GM19455 (cell line): Measurements from ENCODE around the gene NDUFAF7.
"Not testable (repeated sequence)": the region's sequence is repeated elsewhere in the genome, so short reads cannot be mapped to it uniquely, and the experiment has no call there.

ENCODE experiments used
- ATAC-seq: cut with Tn5 transposase; IDR thresholded peaks from one replicate; pipeline ENCODE4 v1.9.1; 2021; ENCODE audit not compliant: unreplicated experiment

Gene NDUFAF7

GRCh38 chr2:37215250-37215649, 16.2 kb upstream of the NDUFAF7 start:
- ATAC-seq: no peak

DNA sequence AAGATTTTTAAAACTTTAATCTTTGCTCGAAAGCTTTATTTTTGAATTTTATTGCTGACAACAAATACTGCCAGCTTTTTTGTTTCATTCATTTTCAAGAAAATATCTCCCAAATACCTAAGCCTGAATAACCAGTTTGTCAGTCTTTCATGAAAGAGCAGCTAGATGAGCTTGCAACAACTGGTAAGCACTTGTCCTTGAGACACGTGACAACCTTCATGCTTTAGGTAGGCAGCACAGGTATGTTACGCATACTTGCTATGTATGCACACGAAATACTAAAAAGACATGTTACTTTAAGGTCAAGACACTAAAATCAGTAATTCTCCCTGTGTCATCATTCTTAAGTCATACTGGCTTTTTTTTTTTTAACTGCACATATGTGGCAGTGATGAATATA, 12.4 kb upstream of the NDUFAF7 start:
- no peak for ATAC-seq

DNA sequence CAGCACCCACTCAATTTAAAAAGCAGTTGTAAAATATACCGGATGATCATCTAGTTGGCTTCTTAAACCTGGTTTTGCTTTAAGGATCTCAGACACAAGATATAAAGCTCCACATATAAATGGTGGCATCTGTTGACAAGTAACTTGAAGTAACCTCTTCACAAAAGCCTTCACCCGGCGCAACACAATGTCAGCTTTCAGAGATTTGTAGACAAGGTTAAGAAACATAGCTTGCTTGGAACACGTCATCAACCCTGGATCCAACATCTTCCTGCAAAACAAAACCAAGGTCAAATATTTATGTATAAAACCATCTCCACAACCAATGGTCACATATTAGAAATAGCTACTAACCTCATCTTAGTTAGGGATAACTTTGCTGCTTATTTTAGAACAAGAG, 8.3 kb upstream of the NDUFAF7 start:
- ATAC-seq: no peak

DNA sequence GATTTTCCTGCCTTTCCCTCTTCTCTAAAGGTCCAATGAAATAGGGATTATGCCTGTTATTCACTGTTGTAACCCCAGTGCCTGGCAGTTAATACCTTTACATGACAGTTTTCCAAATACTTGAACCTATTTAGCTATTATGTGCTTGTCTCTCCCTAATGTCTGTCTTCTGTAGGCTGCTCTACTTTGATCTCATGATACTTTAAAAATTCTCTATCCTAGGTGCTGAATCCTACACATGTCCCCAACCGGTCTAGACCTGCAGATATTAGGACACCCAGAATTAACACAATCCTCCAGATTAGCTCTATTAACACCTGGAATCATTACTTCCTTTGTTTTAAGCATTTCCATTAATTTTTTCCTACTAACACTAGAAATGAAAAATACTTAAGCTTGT, 7.4 kb upstream of the NDUFAF7 start:
- no peak for ATAC-seq

DNA sequence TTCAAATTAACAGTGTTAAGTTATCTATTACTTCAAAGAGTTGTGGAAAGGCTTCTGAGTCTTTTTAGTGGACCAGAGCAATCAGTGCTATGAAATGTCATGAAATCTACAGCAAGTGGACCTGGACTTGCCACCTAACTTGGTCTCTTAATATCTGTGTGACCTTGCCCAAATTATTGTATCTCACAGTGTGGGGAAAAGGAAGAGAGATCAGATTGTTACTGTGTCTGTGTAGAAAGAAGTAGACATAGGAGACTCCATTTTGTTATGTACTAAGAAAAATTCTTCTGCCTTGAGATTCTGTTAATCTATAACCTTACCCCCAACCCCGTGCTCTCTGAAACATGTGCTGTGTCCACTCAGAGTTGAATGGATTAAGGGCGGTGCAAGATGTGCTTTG, 6.3 kb upstream of the NDUFAF7 start:
- not testable (repeated sequence) for ATAC-seq

- ATAC-seq: no peak
Measured at GRCh38 chr2:37226863-37227262, 4.6 kb upstream of the NDUFAF7 start.

GRCh38 chr2:37228788-37229187, 2.7 kb upstream of the NDUFAF7 start:
- ATAC-seq: no peak

- ATAC-seq: no peak
Measured at GRCh38 chr2:37230581-37230980, 877 bp upstream of the NDUFAF7 start.

- ATAC-seq: no peak
Measured at GRCh38 chr2:37232131-37232933, 874 bp downstream of the NDUFAF7 start.

- no peak for ATAC-seq
Measured at GRCh38 chr2:37243435-37243834, 12.0 kb downstream of the NDUFAF7 start.

- ATAC-seq: peak; percentile 96
Measured at GRCh38 chr2:37244017-37244416, 12.6 kb downstream of the NDUFAF7 start.

- no peak for ATAC-seq
Measured at GRCh38 chr2:37244755-37245154, 13.3 kb downstream of the NDUFAF7 start.

DNA sequence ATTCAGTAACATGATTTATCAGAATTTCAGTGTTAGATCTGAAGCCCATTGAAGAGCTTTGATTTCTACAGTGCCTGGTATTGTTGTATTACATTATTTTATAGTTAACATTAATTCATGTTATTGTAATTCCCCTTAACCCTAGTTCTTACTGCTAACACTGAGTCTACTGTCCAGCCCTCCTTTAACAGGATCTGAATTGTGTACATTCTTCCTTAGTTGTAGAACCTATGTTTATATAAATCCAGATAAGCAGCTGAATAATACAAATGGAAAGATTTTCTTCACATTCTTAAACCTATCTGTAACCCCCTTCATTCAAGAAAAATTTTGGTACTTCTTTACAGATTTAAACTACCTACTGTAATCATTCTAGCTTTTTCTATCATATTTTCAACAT, 14.7 kb downstream of the NDUFAF7 start:
- ATAC-seq: no peak

DNA sequence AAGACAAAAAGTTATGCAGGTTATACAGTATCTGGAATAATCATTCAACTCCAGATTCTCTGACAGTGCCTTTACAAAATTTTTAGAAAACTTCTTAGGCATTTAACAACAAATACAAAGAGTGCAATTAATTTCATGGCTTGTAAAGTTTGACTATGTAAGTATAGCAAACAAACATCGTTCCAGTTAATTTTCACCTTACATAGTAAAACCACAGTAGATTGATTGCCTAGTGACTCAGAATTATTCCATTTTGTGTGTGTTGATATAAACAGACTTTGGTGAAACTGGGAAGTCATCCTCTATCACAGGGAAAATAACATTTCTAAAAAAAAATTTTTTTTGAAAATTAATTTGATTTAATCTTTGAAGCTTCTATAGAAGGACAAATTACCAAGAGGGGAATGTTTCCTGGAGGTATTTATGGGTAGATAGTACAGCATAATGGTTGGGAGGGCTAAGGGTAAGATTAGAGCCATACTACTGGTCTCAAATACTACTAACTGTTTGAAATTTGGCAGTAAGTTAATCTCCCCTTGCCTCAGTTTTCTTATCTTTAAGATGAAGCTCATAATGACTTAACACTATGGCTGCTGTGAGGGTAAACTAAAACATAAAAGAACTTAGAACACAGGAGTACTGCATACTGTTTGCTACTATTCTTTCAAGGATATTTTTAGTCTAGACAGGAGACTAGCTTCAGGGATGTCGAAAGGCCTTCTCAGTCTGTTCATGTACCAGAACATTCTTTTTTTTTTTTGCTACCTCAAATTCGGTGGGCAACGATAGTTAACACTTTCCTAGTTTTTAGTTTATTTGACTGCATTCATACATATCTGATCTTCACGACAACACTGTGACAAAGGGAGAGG, 19.6 kb downstream of the NDUFAF7 start:
- ATAC-seq: no peak

DNA sequence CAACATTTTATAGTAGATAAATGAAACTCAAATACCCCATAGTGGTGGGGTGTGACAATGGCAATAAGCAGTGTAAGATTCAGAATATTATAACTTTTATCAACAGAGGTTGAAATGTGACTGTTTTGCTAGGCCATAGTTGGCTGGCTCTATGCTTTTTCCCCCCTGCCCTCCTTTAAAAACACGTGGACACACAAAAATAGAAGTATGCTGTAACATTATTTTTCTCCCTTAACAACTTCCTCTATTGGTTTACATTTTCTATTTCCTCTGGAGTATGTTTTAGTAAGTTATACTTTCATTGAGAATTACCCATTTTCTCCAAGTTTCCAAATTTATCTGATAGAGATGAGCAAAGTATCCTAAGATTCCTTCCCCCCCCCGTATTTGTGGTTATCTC, 31.1 kb downstream of the NDUFAF7 start:
- no peak for ATAC-seq

- ATAC-seq: no peak
Measured at GRCh38 chr2:37263839-37264238, 32.4 kb downstream of the NDUFAF7 start.

DNA sequence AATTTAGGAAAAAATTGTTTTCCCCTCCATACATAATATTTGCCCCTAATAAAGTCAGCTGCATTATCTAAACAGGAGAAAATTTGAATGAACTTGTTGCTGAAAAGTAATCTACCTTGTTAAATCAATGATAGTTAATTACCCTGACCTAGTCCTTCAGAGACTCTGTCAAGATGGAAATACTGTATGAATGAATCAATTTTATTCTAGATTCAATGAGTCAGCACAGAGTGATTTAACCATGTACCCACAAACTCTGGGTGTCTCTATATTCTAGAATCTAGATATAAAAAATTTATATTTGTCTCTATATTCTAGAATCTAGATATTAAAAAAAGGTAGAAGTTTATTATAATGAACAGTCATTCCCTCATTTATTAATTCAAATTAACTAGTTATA, 36.2 kb downstream of the NDUFAF7 start:
- no peak for ATAC-seq

DNA sequence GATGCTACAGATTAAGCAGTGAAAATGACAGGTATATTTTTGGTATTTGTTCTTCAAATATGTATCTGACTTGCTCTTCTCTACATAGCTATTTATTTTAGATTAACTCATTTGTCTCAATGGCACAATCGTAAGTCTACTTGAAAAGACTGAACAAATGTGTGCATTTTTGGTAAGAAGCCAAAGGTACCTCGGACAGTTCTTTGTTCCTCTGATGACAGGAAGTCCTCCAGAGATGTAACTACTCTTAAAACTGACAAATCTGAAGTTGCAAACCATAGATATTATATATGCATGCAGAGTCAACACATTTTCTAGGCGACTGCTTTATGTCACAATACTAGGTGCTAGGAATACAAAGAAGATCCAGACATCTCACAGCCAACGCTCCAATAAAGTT, 36.7 kb downstream of the NDUFAF7 start:
- ATAC-seq: no peak

- no peak for ATAC-seq
Measured at GRCh38 chr2:37271376-37272067, 40.1 kb downstream of the NDUFAF7 start.

DNA sequence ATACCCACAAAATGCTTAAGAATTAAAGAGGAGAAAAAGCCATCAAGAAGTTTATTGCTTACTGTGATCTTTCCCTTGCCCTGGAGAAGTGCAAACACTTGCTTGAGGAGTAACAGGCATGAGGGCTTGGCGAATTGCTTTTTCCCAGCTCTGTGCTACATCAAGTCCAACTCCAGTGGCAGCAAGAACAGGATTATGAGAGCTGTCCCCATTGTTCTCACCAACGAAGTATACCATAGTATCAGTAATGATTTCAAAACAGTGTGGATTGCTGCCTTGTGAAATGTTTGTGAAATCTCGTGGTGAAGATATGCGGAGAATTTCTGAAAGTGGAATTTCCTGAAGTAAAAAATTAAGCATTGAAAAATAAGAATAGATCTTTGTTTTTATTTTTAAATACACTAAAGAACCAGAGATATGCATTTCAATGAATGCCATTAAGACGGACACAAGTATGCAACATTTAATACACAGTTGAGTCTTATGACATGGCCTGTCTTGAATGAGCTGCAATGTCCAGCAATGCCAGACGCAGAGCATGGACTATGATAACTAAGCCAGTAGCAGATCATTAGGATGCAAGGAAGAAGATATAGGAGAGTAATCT, 43.0 kb downstream of the NDUFAF7 start:
- no peak for ATAC-seq

DNA sequence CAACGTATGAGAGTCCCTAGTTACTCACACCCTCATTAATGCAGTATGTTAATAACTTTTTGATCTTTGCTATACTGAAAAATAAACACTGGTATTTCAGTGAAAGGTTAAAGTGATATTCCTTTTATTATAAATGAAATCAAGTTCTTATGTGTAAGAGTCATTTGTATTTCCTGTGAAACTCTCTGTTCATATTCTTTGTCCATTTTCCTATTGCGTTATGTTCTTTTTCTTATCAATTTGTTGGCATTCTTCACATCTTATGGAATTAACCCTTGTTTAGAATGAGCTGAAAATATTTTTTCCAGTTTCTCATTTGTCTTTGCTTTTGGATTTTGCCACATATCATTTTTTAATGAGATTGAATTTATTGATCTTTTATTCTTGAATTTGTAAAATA, 44.8 kb downstream of the NDUFAF7 start:
- no peak for ATAC-seq
